Smooth muscle cell of bladder (primary cell): ENCODE measurements around the gene KCNJ2. TPM values are rescaled to one million over a fixed set of nuclear protein-coding genes. Genes with fewer than 3 reads are reported as not detected.

Experiments
- total RNA-seq: library from RNA; depleted of rRNA; stranded (reverse); fragments of >200 nt; gene quantifications from 2 replicates; pipeline ENCODE4 v1.2.3, GENCODE V29; 2014

The KCNJ2 gene
- total RNA-seq: 10.9 and 16.1 TPM in 2 replicates

DNA sequence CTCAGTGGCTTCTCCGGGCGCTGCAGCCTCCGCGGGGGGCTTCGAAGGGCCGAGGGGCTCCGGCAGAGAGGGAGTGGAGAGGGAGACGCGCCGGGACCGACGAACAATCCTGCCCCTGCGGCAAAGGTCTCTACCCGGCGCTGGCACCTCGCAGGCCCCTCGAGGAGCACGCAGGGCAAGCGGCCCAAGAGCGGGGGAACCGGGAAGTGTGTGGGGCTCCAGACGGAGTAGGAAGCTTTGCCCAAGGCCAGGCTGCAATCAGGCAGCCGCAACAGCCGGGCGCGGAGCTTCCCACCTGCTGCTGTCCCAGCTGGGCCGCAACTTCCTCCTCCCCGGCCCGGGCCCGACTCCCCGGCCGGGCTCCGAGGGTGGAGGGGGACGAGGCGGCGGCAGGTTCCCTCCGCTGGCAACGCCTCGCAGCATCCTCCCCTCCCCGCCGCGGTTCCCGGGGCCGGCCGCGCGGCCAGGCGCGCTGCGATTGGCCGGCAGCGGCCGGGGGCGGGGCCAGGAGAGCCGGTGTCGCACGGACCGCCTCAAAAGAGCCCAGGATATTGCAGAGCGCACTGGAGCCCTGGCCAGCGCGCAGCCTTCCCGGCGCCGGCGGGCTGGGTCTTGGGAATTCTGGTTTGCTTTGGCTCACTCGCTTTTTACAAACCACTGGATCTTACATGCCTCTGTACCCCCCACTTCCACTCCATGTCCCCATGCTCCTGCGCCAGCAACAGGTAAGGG, at the start of gene KCNJ2:
TSS of gene KCNJ2 (plus strand) at position 556 of the 732 bp plus-strand sequence. CDS start 5,508 bp downstream, outside the sequence.

Other genes starting within 250 kb of the KCNJ2 start
- gene KCNJ16, start 94.3 kb upstream of the KCNJ2 start, total RNA-seq: not detected in 2 replicates